NCI-H524 treated with DMSO at 0.1 percent for 48 hours (cell line): Measurements from ENCODE around the gene ALG2.

Source experiments
- DNase-seq: peaks from one replicate; lab custom pipeline; 2025; lab: John Stamatoyannopoulos, UW

Gene ALG2

GRCh38 chr9:99221621-99222415 is at the start of gene ALG2, which contains the start of gene SEC61B:
Gene ALG2 (minus strand): TSS chr9:99221942. CDS start chr9:99221894, 48 bp downstream.
Gene SEC61B (plus strand): TSS chr9:99222282. CDS start chr9:99222364, 82 bp downstream.
- DNase-seq: peak; percentile 87

GRCh38 chr9:99270491-99270890 is 48.7 kb upstream of the ALG2 start:
- DNase-seq: no peak

- no peak for DNase-seq
These were observed 47.7 kb upstream of the ALG2 start for GRCh38 chr9:99269416-99269815.

GRCh38 chr9:99266255-99267023 is 44.7 kb upstream of the ALG2 start:
- peak; percentile 18 for DNase-seq

- no peak for DNase-seq
These were observed 43.9 kb upstream of the ALG2 start for GRCh38 chr9:99265691-99266090.

GRCh38 chr9:99264070-99264680 is 42.4 kb upstream of the ALG2 start:
- DNase-seq: no peak

GRCh38 chr9:99262949-99263418 is 41.2 kb upstream of the ALG2 start:
- no peak for DNase-seq

- DNase-seq: no peak
These were observed 40.2 kb upstream of the ALG2 start for GRCh38 chr9:99261923-99262322.

GRCh38 chr9:99259231-99259918 is 37.6 kb upstream of the ALG2 start:
- no peak for DNase-seq

GRCh38 chr9:99257723-99258389 is 36.1 kb upstream of the ALG2 start:
- DNase-seq: no peak

- no peak for DNase-seq
These were observed 33.9 kb upstream of the ALG2 start for GRCh38 chr9:99255651-99256050.

- no peak for DNase-seq
These were observed 32.2 kb upstream of the ALG2 start for GRCh38 chr9:99253772-99254431.

- no peak for DNase-seq
These were observed 31.4 kb upstream of the ALG2 start for GRCh38 chr9:99253134-99253533.

- DNase-seq: no peak
These were observed 29.4 kb upstream of the ALG2 start for GRCh38 chr9:99251157-99251556.

- DNase-seq: no peak
These were observed 27.9 kb upstream of the ALG2 start for GRCh38 chr9:99249619-99250018.

- no peak for DNase-seq
These were observed 22.9 kb upstream of the ALG2 start for GRCh38 chr9:99244344-99245260.

GRCh38 chr9:99241106-99241505 is 19.4 kb upstream of the ALG2 start:
- DNase-seq: no peak

GRCh38 chr9:99239341-99240060 is 17.8 kb upstream of the ALG2 start:
- DNase-seq: no peak

- DNase-seq: no peak
These were observed 16.6 kb upstream of the ALG2 start for GRCh38 chr9:99238331-99238730.
